ENCODE measurements around the gene APBA2. TPM values are rescaled to one million over a fixed set of nuclear protein-coding genes. Genes with fewer than 3 reads are reported as not detected.

The APBA2 gene
- total RNA-seq, 6 experiments from 2014 or later: 5.3 to 6.5 (median 6.1) TPM

DNA sequence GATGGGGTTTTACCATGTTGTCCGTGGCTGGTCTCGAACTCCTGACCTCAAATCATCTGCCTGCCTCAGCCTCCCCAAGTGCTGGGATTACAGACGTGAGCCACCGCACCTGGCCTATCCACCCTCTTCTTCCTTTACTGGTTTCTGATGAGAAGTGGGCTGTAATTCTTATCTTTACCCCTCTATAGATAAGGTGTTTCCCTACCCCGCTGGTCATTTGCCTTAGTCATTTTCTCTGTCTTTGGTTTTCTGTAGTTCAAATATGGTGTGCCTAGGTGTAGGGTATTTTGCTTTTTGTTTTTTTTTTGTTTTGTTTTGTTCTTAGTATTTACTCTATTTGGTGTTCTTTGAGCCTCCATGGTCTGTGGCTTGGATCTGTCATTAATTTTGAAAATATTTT lies 41.3 kb downstream of the APBA2 start:
- H3K36me3 Mint-ChIP-seq (ENCODE audit: low read depth): no peaks in the 10 kb centered on the region
- H3K4me3 Mint-ChIP-seq: no peak overlapping the region
- H3K4me1 Mint-ChIP-seq (ENCODE audit: low read depth): no peaks in the 10 kb centered on the region
- no peaks in the 10 kb centered on the region; the same call in 1 of the 2 replicates for H3K9me3 Mint-ChIP-seq
- TF ChIP-seq, protein P1, sequence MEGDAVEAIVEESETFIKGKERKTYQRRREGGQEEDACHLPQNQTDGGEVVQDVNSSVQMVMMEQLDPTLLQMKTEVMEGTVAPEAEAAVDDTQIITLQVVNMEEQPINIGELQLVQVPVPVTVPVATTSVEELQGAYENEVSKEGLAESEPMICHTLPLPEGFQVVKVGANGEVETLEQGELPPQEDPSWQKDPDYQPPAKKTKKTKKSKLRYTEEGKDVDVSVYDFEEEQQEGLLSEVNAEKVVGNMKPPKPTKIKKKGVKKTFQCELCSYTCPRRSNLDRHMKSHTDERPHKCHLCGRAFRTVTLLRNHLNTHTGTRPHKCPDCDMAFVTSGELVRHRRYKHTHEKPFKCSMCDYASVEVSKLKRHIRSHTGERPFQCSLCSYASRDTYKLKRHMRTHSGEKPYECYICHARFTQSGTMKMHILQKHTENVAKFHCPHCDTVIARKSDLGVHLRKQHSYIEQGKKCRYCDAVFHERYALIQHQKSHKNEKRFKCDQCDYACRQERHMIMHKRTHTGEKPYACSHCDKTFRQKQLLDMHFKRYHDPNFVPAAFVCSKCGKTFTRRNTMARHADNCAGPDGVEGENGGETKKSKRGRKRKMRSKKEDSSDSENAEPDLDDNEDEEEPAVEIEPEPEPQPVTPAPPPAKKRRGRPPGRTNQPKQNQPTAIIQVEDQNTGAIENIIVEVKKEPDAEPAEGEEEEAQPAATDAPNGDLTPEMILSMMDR (IDR thresholded peaks at IDR 0.05): no peak
- no peak overlapping the region for H3K27ac Mint-ChIP-seq
- DNase-seq: no peak
- no peaks in the 10 kb centered on the region; the same call in 1 of the 2 replicates for H3K27me3 Mint-ChIP-seq (ENCODE audit: insufficient read depth)

DNA sequence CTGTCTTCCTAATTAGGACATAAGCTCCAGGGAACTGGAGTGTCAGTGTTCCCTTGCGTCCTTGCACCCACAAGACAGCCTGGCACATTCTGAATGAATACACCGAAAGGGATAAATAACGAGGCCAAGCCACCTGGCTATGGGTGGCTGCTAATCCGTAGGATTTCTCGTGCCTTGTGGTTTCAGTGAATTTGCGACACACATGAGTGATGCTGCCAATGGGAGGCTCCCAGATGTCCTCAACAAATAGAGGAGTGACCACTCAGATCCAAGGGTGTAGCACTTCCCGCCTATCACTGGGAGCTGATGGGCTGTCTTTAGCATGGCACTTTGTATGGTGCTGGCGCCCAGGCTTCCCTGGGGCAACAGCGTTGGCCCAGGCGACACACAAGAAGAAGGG lies 43.4 kb downstream of the APBA2 start:
- DNase-seq: no peak
- no peak overlapping the region for H3K27ac Mint-ChIP-seq
- TF ChIP-seq, protein P1 (IDR thresholded peaks at IDR 0.05): no peak
- no peaks in the 10 kb centered on the region; the same call in 1 of the 2 replicates for H3K9me3 Mint-ChIP-seq
- H3K4me1 Mint-ChIP-seq (ENCODE audit: low read depth): no peaks in the 10 kb centered on the region
- H3K27me3 Mint-ChIP-seq (ENCODE audit: insufficient read depth): no peaks in the 10 kb centered on the region
- no peaks in the 10 kb centered on the region for H3K36me3 Mint-ChIP-seq (ENCODE audit: low read depth)
- no peak overlapping the region for H3K4me3 Mint-ChIP-seq

DNA sequence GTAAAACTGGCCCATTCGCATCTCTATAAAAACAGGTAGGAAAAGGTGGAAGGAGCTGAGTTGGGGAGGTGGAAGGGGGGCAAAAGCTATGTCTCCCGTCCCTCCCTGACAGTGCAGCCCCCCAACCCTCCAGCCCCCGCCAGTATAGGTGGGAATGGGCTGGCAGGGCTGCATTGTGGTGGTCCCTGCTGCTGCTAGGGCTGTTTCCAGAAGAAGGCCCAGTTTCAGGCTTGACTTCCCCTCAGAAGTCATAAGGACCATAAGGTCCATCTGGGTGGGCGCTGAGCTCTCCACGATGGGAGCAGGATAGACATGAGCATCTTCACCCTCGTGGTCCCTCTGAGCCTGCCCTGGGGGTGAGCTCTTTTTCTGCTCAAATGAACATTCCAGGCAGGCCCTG lies 44.2 kb downstream of the APBA2 start:
- DNase-seq: no peak
- Mint-ChIP-seq H3K27ac (no peak overlapping the region), H3K9me3 (no peaks in the 10 kb centered on the region; the same call in 1 of the 2 replicates), H3K36me3 (ENCODE audit: low read depth) (no peaks in the 10 kb centered on the region), H3K4me3 (no peak overlapping the region), H3K27me3 (ENCODE audit: insufficient read depth) (no peaks in the 10 kb centered on the region), H3K4me1 (ENCODE audit: low read depth) (no peaks in the 10 kb centered on the region)
- TF ChIP-seq, protein P1 (IDR thresholded peaks at IDR 0.05): no peak

DNA sequence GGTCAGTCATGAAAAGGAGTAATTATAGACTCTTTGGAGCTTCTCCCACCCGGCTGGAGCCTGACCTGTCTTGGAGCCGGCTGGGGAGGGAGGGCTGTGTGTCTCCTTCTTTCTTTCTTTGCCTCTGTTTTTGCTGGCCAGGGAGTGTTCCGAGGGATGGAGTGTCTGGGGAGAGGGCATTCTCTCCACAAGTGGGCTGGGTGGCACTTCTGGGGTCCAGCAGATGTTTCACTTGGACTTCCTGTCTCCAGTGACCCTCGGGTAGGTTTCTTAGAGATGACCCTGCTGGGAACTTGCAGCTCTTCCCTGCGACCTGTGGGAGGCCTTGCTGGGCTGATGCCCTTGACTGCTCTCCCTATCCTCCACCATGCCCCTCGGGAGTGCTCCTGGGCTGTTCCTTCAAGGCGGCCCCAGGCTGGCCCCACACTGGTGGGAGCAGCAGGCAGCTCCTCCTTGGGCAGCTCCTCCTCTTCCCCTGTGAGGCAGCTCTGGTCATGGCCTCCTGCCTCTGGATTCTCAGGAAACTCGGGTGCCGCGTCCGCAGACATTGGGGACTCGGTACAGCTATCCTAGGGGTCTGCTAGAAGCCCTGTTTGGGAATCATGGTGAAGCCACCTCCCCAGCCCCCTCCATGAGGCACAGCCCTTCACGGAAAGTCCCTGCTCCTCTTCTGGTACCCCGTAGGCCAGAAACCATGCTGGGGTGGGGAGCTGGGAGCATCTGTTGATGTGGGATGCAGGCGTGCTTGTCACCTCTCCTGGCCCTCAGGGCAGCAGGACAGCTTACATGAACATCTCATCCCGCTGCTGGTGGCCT lies 44.9 kb downstream of the APBA2 start:
- TF ChIP-seq, protein P1 (IDR thresholded peaks at IDR 0.05): no peak
- Mint-ChIP-seq H3K36me3 (ENCODE audit: low read depth) (no peaks in the 10 kb centered on the region), H3K4me3 (no peak overlapping the region), H3K27me3 (ENCODE audit: insufficient read depth) (no peaks in the 10 kb centered on the region), H3K4me1 (ENCODE audit: low read depth) (no peaks in the 10 kb centered on the region), H3K9me3 (no peaks in the 10 kb centered on the region; the same call in 1 of the 2 replicates), H3K27ac (no peak overlapping the region)
- DNase-seq: no peak

DNA sequence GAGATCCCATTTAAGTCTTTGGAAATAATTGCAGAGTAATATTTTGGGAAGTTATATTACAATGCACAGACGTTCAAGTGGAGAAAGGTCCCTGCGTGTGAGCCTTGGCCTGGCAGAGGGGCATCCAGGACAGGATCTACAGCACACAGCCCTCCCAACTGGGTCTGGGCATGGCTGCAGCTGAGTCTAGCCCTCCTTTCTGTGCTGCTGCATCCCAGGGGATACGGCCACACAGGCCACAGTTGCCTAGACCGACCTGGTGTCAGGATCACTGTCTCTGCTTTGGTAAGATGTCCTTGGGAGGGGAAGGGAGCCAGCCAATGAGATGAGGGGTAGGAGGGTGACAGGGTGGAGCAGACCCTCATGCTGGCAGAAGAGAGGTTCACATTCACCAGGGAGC lies 46.1 kb downstream of the APBA2 start:
- H3K4me1 Mint-ChIP-seq (ENCODE audit: low read depth): no peaks in the 10 kb centered on the region
- TF ChIP-seq, protein P1 (IDR thresholded peaks at IDR 0.05): no peak
- no peak overlapping the region for H3K4me3 Mint-ChIP-seq
- H3K27ac Mint-ChIP-seq: no peak overlapping the region
- no peaks in the 10 kb centered on the region; the same call in 1 of the 2 replicates for H3K9me3 Mint-ChIP-seq
- no peak for DNase-seq
- H3K36me3 Mint-ChIP-seq (ENCODE audit: low read depth): no peaks in the 10 kb centered on the region
- H3K27me3 Mint-ChIP-seq (ENCODE audit: insufficient read depth): peaks cover 2% of the 10 kb centered on the region; the same call in 1 of the 2 replicates
